HG03439 (cell line): ENCODE results near the gene FASN.

Experiments
- ATAC-seq: cut with Tn5 transposase; IDR thresholded peaks from one replicate; pipeline ENCODE4 v1.9.1; 2021; ENCODE audit warnings: mild to moderate bottlenecking, moderate library complexity; ENCODE audit not compliant: unreplicated experiment

FASN gene

GRCh38 chr17:82118168-82118814 lies 20.3 kb upstream of the FASN start:
- ATAC-seq, result no peak

- no peak for ATAC-seq
Measured at GRCh38 chr17:82117139-82118090, 19.4 kb upstream of the FASN start.

- ATAC-seq, result no peak
Measured at GRCh38 chr17:82116246-82116645, 18.2 kb upstream of the FASN start.

GRCh38 chr17:82114872-82115271 lies 16.8 kb upstream of the FASN start:
- no peak for ATAC-seq

- ATAC-seq, result no peak
Measured at GRCh38 chr17:82114447-82114846, 16.4 kb upstream of the FASN start.

DNA sequence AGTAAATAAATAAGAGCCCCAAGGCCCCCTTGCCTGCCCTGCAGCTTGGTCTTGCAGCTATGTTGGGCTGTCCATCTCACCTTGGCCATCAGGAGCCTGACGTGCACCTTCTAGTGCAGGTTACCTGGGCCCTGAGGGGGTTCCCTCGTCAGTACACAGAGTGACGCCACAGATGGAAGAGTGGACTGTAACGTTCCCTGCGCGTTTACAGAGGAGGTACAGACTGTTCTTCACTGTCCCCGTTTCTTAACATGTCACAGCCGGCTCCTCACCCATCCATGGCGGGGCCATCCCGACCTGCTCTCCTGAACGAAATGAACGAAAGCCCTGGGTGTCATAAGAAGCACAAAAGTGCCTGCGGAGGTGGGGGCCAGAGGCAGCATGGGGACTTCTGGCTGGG lies 15.9 kb upstream of the FASN start:
- ATAC-seq, result no peak

DNA sequence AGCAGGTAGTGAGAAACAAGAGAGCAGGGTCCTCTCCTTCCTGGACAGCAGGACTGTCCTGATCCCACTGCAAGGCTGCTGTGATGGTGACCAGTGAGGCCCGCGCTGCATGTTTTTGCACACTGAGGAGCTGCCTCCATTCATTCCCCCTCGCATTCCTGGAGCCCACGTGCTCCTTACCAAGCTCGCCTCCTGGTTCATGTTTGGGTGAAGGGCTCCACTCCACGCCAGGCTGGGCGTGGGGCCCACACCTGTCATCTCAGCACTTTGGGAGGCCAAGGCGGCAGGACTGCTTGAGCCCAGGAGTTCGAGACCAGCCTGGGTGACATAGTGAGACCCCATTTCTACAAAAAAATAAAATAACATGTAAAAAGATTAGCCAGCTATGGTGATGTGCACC lies 15.4 kb upstream of the FASN start:
- ATAC-seq, result no peak

DNA sequence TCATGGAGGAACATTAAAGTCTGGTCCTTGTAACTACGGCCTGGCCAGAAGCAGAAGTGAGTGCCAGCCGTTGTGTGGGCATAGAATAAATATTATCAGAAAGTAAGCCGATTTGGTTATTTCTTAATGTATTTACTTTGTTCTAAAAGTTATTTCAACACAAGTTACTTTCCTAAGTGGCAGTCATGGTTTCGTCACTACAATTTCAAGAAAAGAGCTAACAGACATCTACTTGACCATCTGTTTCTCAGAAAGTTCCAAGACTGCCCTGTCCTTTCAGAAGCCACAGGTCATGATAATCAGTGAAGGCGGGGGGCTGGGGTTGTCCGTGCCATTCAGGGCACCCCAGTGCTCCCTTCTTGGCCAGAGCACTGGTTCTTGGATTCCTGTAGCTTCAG lies 14.9 kb upstream of the FASN start:
- ATAC-seq, result no peak

- no peak for ATAC-seq
Measured at GRCh38 chr17:82112181-82112913, 14.3 kb upstream of the FASN start.

GRCh38 chr17:82110298-82110697 lies 12.3 kb upstream of the FASN start:
- ATAC-seq, result no peak

- ATAC-seq, result no peak
Measured at GRCh38 chr17:82108961-82109475, 11.0 kb upstream of the FASN start.

GRCh38 chr17:82108496-82108945 lies 10.5 kb upstream of the FASN start:
- no peak for ATAC-seq

GRCh38 chr17:82108038-82108437 lies 10.0 kb upstream of the FASN start:
- no peak for ATAC-seq

- no peak for ATAC-seq
Measured at GRCh38 chr17:82107341-82107860, 9.4 kb upstream of the FASN start.

DNA sequence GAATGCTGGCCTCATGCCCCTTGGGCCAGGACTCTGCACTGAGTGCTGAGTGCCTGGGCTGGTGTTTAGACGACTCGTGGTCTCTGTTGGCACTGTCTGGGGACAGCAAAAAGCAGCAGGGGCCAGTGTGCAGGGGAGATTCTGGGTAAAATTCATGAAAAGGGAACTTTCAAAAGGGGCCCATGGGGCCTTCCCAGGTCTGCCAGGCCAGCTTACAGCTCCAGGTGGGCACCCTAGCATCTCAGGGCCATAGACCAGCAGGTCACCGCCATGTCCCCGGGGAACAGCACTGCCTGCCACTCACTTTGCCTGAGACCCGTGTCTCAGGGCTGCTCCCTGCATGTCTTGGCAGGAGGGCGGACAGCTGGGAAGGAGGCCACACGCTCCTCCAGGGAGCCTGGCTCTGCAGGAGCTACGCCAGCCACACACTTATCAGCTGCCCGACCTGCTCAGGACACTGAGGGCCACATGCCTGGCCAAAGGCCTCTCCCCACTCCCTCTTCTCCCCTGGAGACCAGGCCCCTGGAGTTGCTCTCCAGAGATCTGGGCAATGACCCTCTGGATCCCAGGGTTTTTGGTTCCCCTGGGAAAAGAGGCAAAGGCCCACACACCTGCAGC lies 8.8 kb upstream of the FASN start:
- ATAC-seq, result no peak

DNA sequence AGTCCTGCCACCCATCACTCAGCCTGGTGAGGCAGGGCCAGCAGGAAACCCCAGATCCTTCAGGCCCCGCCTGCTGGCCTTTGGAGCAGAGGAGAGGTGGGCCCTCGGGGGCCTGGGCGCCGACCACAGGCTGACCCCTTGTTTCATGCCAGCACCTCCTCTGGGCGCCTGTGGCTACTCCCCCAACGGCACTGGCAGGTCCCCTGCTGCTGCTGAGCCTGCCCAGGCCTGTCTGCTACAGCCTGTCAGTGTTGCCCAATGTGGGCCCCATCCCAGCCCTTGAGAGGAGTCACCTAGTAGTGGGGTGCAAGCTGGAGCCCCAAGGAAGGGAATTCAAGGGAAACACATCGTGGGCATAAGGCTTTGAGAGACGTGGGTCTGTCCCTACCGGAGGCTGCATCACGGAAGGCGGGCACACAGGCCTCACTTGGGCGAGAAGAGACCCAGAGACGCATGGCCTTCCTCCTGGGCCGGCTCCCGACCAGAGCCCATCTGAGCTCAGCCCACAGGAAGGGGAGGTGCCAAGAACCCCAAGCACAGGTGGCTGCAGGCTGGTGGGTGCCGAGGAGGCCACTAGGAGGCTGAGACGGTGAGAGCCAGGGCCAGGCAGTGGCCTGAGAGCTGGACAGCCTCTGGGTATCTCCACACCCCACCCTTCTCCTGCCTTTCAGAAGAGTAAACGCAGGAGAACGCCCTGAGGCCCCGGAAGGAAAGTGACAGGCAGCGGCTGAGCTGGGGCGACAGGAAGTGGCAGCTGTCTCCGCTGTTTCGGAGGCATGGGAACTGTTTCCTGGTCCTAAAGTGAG lies 8.0 kb upstream of the FASN start:
- peak; percentile 64 for ATAC-seq

GRCh38 chr17:82105417-82105881 lies 7.4 kb upstream of the FASN start:
- no peak for ATAC-seq

DNA sequence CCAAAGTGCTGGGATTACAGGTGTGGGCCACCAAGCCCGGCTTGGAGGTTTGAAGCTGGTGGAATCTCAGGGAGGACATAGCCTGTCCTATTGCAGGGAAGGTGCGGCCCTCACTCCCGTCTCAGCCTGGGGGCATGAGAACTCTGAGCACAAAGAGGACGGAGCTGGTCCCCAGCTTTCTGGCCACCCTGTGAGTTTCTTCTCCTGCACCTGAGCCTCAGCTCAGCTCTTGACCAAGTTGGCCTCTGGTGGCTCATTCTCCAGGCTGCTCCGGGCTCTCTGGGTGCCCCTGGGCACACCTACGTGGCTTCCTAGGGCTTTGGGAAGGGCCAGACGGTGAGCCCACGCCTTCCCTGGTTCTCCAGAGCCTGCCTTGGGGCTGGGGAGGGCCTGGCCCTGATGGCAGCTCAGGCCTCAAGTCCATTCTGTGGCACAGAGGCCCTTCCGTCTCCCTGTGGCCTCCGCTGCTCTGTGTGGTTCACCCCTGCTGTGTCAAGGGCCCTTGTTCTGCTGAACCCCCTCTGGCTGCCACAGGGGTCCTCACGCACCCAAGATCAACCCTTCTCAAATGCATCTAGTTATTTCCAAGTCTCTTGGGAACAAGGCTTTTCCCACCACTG lies 6.9 kb upstream of the FASN start:
- no peak for ATAC-seq
